Stimulated activated CD4-positive, alpha-beta T cell treated with anti-CD3 and anti-CD28 coated beads, Interleukin-1b, Interleukin-23, amount 100 ng/mL, for 24 hours (primary cell): ENCODE results near the gene ZNF235.
"Not testable (repeated sequence)": the region's sequence is repeated elsewhere in the genome, so short reads cannot be mapped to it uniquely, and the experiment has no call there.

ENCODE experiments used
- DNase-seq, 4 experiments: peaks; one replicate each; pipeline ENCODE4 v3.0.0-alpha.2; 2020; ENCODE audit warnings: low read depth in 4 of 4, low spot score in 1 of 4

ZNF235 gene

GRCh38 chr19:44258136-44258535, 46.7 kb downstream of the ZNF235 start:
- DNase-seq, result no peak

GRCh38 chr19:44255705-44256411, 49.0 kb downstream of the ZNF235 start:
- no peak for DNase-seq

- DNase-seq, result no peak
Observed at GRCh38 chr19:44254496-44254895, 50.3 kb downstream of the ZNF235 start.

GRCh38 chr19:44253392-44253791, 51.4 kb downstream of the ZNF235 start:
- DNase-seq, result not testable (repeated sequence)

- DNase-seq, result not testable (repeated sequence)
Observed at GRCh38 chr19:44252332-44252731, 52.5 kb downstream of the ZNF235 start.

- no peak for DNase-seq
Observed at GRCh38 chr19:44236384-44236783, 68.4 kb downstream of the ZNF235 start.
